ENCODE measurements around the gene SFR1.

SFR1 gene

GRCh38 chr10:104113376-104113956, 8.5 kb upstream of the SFR1 start:
- H3K9me2 ChIP-seq (ENCODE audit: low read depth, low read length): no peaks in the 10 kb centered on the region
- no peak overlapping the region for H3K27ac ChIP-seq (ENCODE audit: low read depth, low read length, poor library complexity, severe bottlenecking)
- H3K4me2 ChIP-seq (ENCODE audit: low read length): no peak overlapping the region
- no peaks in the 10 kb centered on the region for H3F3A ChIP-seq (ENCODE audit: insufficient read depth, low read length)
- H3K9ac ChIP-seq (ENCODE audit: low read length): no peak overlapping the region
- H3K4me3 ChIP-seq (ENCODE audit: low read depth, low read length, poor library complexity, severe bottlenecking): no peak overlapping the region
- no peaks in the 10 kb centered on the region for H3K79me2 ChIP-seq (ENCODE audit: insufficient read depth, low read length)
- no peaks in the 10 kb centered on the region for H3K4me1 ChIP-seq (ENCODE audit: insufficient read depth, low read length, severe bottlenecking)
- TF ChIP-seq EZH2 (IDR thresholded peaks at IDR 0.05; ENCODE audit: borderline replicate concordance, low read length) (no peak), CTCF (IDR thresholded peaks at IDR 0.05; ENCODE audit: low read length) (no peak)
- H3K36me3 ChIP-seq (ENCODE audit: insufficient read depth, low read length): no peaks in the 10 kb centered on the region
- no peaks in the 10 kb centered on the region for H3K9me3 ChIP-seq (ENCODE audit: low read length)
- H4K20me1 ChIP-seq (ENCODE audit: insufficient read depth, low read length): no peaks in the 10 kb centered on the region
- H3K27me3 ChIP-seq (ENCODE audit: insufficient read depth, low read length): no peaks in the 10 kb centered on the region
- H2AFZ ChIP-seq (ENCODE audit: low read length): no peak overlapping the region

- H3K4me2 ChIP-seq (ENCODE audit: low read length): no peak overlapping the region
- H3F3A ChIP-seq (ENCODE audit: insufficient read depth, low read length): no peaks in the 10 kb centered on the region
- no peak overlapping the region for H2AFZ ChIP-seq (ENCODE audit: low read length)
- TF ChIP-seq CTCF (IDR thresholded peaks at IDR 0.05; ENCODE audit: low read length) (no peak), EZH2 (IDR thresholded peaks at IDR 0.05; ENCODE audit: borderline replicate concordance, low read length) (no peak)
- H3K27ac ChIP-seq (ENCODE audit: low read depth, low read length, poor library complexity, severe bottlenecking): no peak overlapping the region
- H3K27me3 ChIP-seq (ENCODE audit: insufficient read depth, low read length): no peaks in the 10 kb centered on the region
- H3K9me2 ChIP-seq (ENCODE audit: low read depth, low read length): no peaks in the 10 kb centered on the region
- no peaks in the 10 kb centered on the region for H3K36me3 ChIP-seq (ENCODE audit: insufficient read depth, low read length)
- no peaks in the 10 kb centered on the region for H3K9me3 ChIP-seq (ENCODE audit: low read length)
- no peaks in the 10 kb centered on the region for H4K20me1 ChIP-seq (ENCODE audit: insufficient read depth, low read length)
- no peak overlapping the region for H3K4me3 ChIP-seq (ENCODE audit: low read depth, low read length, poor library complexity, severe bottlenecking)
- peaks cover 20% of the 10 kb centered on the region for H3K4me1 ChIP-seq (ENCODE audit: insufficient read depth, low read length, severe bottlenecking)
- no peaks in the 10 kb centered on the region for H3K79me2 ChIP-seq (ENCODE audit: insufficient read depth, low read length)
- H3K9ac ChIP-seq (ENCODE audit: low read length): no peak overlapping the region
Measured at GRCh38 chr10:104117839-104118323, 4.1 kb upstream of the SFR1 start.

DNA sequence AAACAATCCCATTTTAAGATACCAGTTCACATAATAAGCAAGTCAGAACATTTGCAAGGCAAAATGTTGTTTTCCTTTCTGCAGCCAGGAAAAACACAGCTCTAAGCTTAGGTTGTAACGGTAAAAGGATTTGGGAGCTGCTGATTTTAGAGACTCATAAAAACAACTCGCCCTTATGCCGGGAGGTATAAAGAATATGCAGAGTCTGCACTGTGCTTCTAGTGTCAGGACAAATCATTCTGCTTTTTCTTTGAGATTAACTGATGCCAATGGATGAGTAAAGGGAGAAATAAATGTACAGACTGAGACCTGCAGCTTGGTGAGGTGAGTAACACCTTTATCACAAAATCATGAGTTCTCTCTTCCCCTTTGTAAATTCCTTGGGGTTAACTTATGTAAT, 2.0 kb upstream of the SFR1 start:
- no peak overlapping the region for H2AFZ ChIP-seq (ENCODE audit: low read length)
- H3K4me3 ChIP-seq (ENCODE audit: low read depth, low read length, poor library complexity, severe bottlenecking): no peak overlapping the region
- no peaks in the 10 kb centered on the region for H4K20me1 ChIP-seq (ENCODE audit: insufficient read depth, low read length)
- no peaks in the 10 kb centered on the region for H3K79me2 ChIP-seq (ENCODE audit: insufficient read depth, low read length)
- H3K27me3 ChIP-seq (ENCODE audit: insufficient read depth, low read length): no peaks in the 10 kb centered on the region
- no peaks in the 10 kb centered on the region for H3K9me3 ChIP-seq (ENCODE audit: low read length)
- no peak overlapping the region for H3K9ac ChIP-seq (ENCODE audit: low read length)
- H3K4me2 ChIP-seq (ENCODE audit: low read length): no peak overlapping the region
- no peaks in the 10 kb centered on the region for H3K9me2 ChIP-seq (ENCODE audit: low read depth, low read length)
- H3K27ac ChIP-seq (ENCODE audit: low read depth, low read length, poor library complexity, severe bottlenecking): no peak overlapping the region
- peaks cover 2% of the 10 kb centered on the region; the same call in 1 of the 2 replicates for H3K36me3 ChIP-seq (ENCODE audit: insufficient read depth, low read length)
- TF ChIP-seq CTCF (IDR thresholded peaks at IDR 0.05; ENCODE audit: low read length) (no peak), EZH2 (IDR thresholded peaks at IDR 0.05; ENCODE audit: borderline replicate concordance, low read length) (no peak)
- peaks cover 29% of the 10 kb centered on the region for H3K4me1 ChIP-seq (ENCODE audit: insufficient read depth, low read length, severe bottlenecking)
- no peaks in the 10 kb centered on the region for H3F3A ChIP-seq (ENCODE audit: insufficient read depth, low read length)
